IMR-90 (cell line): ENCODE data around the gene APOL3. TPM values are rescaled to one million over a fixed set of nuclear protein-coding genes. Genes with fewer than 3 reads are reported as not detected.
"Not testable (repeated sequence)": the region's sequence is repeated elsewhere in the genome, so short reads cannot be mapped to it uniquely, and the experiment has no call there.

Experiments
- ATAC-seq: fragments of 200-7000 bp; cut with Tn5 transposase; 2 replicates; pipeline ENCODE4 v1.9.1; 2020; ENCODE audit warnings: low read depth, mild to moderate bottlenecking, moderate library complexity
- BruUV-seq: library from RNA; stranded (reverse); fragments of 400-500 nt; replicated peaks from 2 replicates; lab custom pipeline; 2021; lab: Mats Ljungman, UMichigan
- CTCF ChIA-PET: fragments of 300-600 bp; formaldehyde crosslinking; extraction: SDS; loops from one replicate; lab custom pipeline; 2021; ENCODE audit warnings: antibody characterized with exemption; lab: Yijun Ruan, JAX
- POLR2A ChIA-PET: fragments of 300-600 bp; sonication (Branson Sonifier 250); formaldehyde crosslinking; loops from one replicate; lab custom pipeline; 2022; ENCODE audit warnings: antibody characterized with exemption; ENCODE audit not compliant: unreplicated experiment; lab: Charles Lee
- DNase-seq: peaks from one replicate; pipeline ENCODE4 v3.0.0; 2013
- H2AFZ ChIP-seq: replicated peaks from 2 replicates; pipeline ENCODE3; 2013; ENCODE audit warnings: low read length, mild to moderate bottlenecking; ENCODE audit not compliant: poor library complexity
- H2AK5ac ChIP-seq: 2 replicates; pipeline ENCODE4 v1.6.1; 2013; ENCODE audit warnings: low read depth, low read length, inconsistent platforms
- H2AK9ac ChIP-seq: replicated peaks from 2 replicates; pipeline ENCODE3; 2013; ENCODE audit warnings: mild to moderate bottlenecking, low read depth, low read length, moderate library complexity; ENCODE audit not compliant: poor library complexity
- H2BK120ac ChIP-seq: 2 replicates; pipeline ENCODE4 v1.6.1; 2013; ENCODE audit warnings: low read depth, low read length, inconsistent platforms
- H2BK15ac ChIP-seq: 3 replicates; pipeline ENCODE4 v1.6.1; 2013; ENCODE audit warnings: low read depth, low read length, inconsistent platforms
- H2BK20ac ChIP-seq: 2 replicates; pipeline ENCODE4 v1.6.1; 2013; ENCODE audit warnings: low read depth, mild to moderate bottlenecking, inconsistent platforms, low read length, moderate library complexity
- H2BK5ac ChIP-seq: 2 replicates; pipeline ENCODE4 v1.6.1; 2013; ENCODE audit warnings: mild to moderate bottlenecking, low read depth, low read length, inconsistent platforms; ENCODE audit not compliant: poor library complexity, severe bottlenecking
- H3K14ac ChIP-seq: replicated peaks from 2 replicates; pipeline ENCODE4 v1.6.1; 2013; ENCODE audit warnings: low read depth, low read length, inconsistent platforms
- H3K18ac ChIP-seq: 2 replicates; pipeline ENCODE4 v1.6.1; 2013; ENCODE audit warnings: low read depth, low read length, control low read depth
- H3K23ac ChIP-seq: 2 replicates; pipeline ENCODE4 v1.6.1; 2013; ENCODE audit warnings: low read depth, low read length, inconsistent platforms
- H3K27ac ChIP-seq: 2 replicates; pipeline ENCODE4 v1.5.1; 2013; ENCODE audit warnings: mild to moderate bottlenecking, control low read depth, low read length; ENCODE audit not compliant: insufficient read depth
- H3K27me3 ChIP-seq: 2 replicates; pipeline ENCODE4 v1.6.1; 2013; ENCODE audit warnings: low read length; ENCODE audit not compliant: control insufficient read depth, insufficient read depth
- H3K36me3 ChIP-seq: 2 replicates; pipeline ENCODE4 v1.6.1; 2013; ENCODE audit warnings: low read length, mixed read lengths; ENCODE audit not compliant: control insufficient read depth, insufficient read depth
- H3K4ac ChIP-seq: 2 replicates; pipeline ENCODE4 v1.6.1; 2013; ENCODE audit warnings: low read depth, low read length, inconsistent platforms
- H3K4me1 ChIP-seq: 2 replicates; pipeline ENCODE4 v1.6.1; 2013; ENCODE audit warnings: low read length, mixed read lengths; ENCODE audit not compliant: control insufficient read depth, insufficient read depth
- H3K4me2 ChIP-seq: 2 replicates; pipeline ENCODE4 v1.6.1; 2013; ENCODE audit warnings: low read depth, mild to moderate bottlenecking, control low read depth, low read length, moderate library complexity
- H3K4me3 ChIP-seq: 2 replicates; pipeline ENCODE4 v1.5.1; 2013; ENCODE audit warnings: low read depth, mild to moderate bottlenecking, control low read depth, low read length, moderate library complexity; ENCODE audit not compliant: insufficient read depth
- H3K56ac ChIP-seq: 2 replicates; pipeline ENCODE4 v1.6.1; 2013; ENCODE audit warnings: low read length, inconsistent platforms; ENCODE audit not compliant: insufficient read depth; ENCODE audit errors: extremely low read depth
- H3K79me1 ChIP-seq, 2 experiments: 2 replicates each; pipeline ENCODE4 v1.6.1; 2013; ENCODE audit warnings: low read length in 2 of 2, inconsistent platforms in 1 of 2, low read depth in 1 of 2
- H3K9ac ChIP-seq: 2 replicates; pipeline ENCODE4 v1.6.1; 2013; ENCODE audit warnings: low read depth, low read length, control low read depth
- H3K9me1 ChIP-seq: 2 replicates; pipeline ENCODE4 v1.6.1; 2013; ENCODE audit warnings: low read length, inconsistent platforms; ENCODE audit not compliant: insufficient read depth
- H3K9me3 ChIP-seq: 2 replicates; pipeline ENCODE4 v1.6.1; 2013; ENCODE audit warnings: low read length; ENCODE audit not compliant: control insufficient read depth, insufficient read depth
- H4K20me1 ChIP-seq: 2 replicates; pipeline ENCODE4 v1.6.1; 2013; ENCODE audit warnings: low read length, inconsistent platforms; ENCODE audit not compliant: insufficient read depth
- H4K5ac ChIP-seq: 2 replicates; pipeline ENCODE4 v1.6.1; 2013; ENCODE audit warnings: mild to moderate bottlenecking, low read depth, low read length, control low read depth
- H4K8ac ChIP-seq, 2 experiments: 2 replicates each; pipeline ENCODE4 v1.6.1; 2013; ENCODE audit warnings: low read depth in 2 of 2, low read length in 2 of 2, control low read depth in 1 of 2, inconsistent platforms in 1 of 2
- H4K91ac ChIP-seq: 2 replicates; pipeline ENCODE4 v1.6.1; 2013; ENCODE audit warnings: low read depth, low read length, inconsistent platforms; ENCODE audit not compliant: insufficient read depth
- FOS ChIP-seq: fragments of 150-350 bp; IDR thresholded peaks from 2 replicates; pipeline ENCODE4 v1.6.1; 2016; ENCODE audit warnings: low read depth, low read length
- RFX5 ChIP-seq: IDR thresholded peaks from 2 replicates; pipeline ENCODE4 v1.8.0; 2012; ENCODE audit warnings: low read depth, mild to moderate bottlenecking, low read length, moderate library complexity
- WGBS, 2 experiments: methylation state at CpG; one replicate each; pipeline versions ENCODE4 v1.1.5 to v1.1.7; 2013; ENCODE audit warnings: missing lambda C conversion rate in 2 of 2; ENCODE audit not compliant: insufficient read length in 1 of 2; ENCODE audit errors: extremely low coverage in 2 of 2; 5-methylcytosine and 5-hydroxymethylcytosine counted together
- dilution Hi-C: fragments of 300-500 bp; cut with HindIII; formaldehyde crosslinking; loops from one replicate; pipeline ENCODE4 v1.14.3; 2018; ENCODE audit warnings: low sequenced_read_pairs; ENCODE audit not compliant: unreplicated experiment
- in situ Hi-C: fragments of 300-500 bp; cut with MboI; formaldehyde crosslinking; loops from 3 replicates; pipeline ENCODE4 v1.14.3; 2019; ENCODE audit warnings: low sequenced_read_pairs, inconsistent platforms, mixed read lengths
- intact Hi-C: fragments of 100-400 bp; cut with micrococcal nuclease; formaldehyde crosslinking; loops from 2 replicates; pipeline ENCODE4 v1.10.0; 2022
- polyA plus RNA-seq, 3 experiments: library from polyadenylated mRNA; depleted of rRNA; stranded (reverse); fragments of >200 nt; gene quantifications; 2 replicates each; pipeline ENCODE4 v1.2.3, GENCODE V29; 2012; ENCODE audit warnings: low replicate concordance in 1 of 3
- total RNA-seq: library from RNA; depleted of rRNA; stranded (reverse); fragments of >200 nt; gene quantifications from 2 replicates; pipeline ENCODE4 v1.2.3, GENCODE V29; 2012

APOL3 gene
- total and polyA plus RNA-seq, 2 of the 4 experiments (the other 2 are of a cell fraction) = 1.4 to 2.3 TPM

DNA sequence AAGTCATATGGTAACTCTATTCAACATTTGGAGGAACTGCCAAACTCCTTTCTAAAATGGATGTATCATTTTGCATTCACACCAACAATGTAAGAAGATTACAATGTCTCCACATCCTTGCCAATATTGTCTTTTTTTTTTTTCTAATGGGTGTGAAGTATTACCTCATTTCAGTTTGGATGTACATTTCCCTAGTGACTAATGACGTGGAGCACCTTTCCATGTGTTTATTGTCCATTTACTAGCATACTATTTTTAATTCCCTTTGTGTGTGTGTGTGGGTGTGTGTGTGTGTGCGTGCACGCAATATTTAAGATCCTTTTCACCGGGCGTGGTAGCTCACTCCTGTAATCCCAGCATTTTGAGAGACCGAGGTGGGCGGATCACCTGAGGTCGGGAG, 62.7 kb downstream of the APOL3 start:
- Histone ChIP-seq H3K14ac (no peak overlapping the region), H2AFZ (no peak overlapping the region), H4K20me1 (no peaks in the 10 kb centered on the region), H2BK120ac (no peak overlapping the region), H4K91ac (no peak overlapping the region), H3K36me3 (no peaks in the 10 kb centered on the region), H3K9me3 (no peaks in the 10 kb centered on the region), H4K8ac (no peak overlapping the region), H3K9me1 (no peaks in the 10 kb centered on the region), H2AK5ac (no peak overlapping the region), H3K18ac (no peak overlapping the region), H3K4me2 (no peak overlapping the region), H3K9ac (no peak overlapping the region), H2BK20ac (no peak overlapping the region), H3K23ac (no peak overlapping the region), H3K4me3 (no peak overlapping the region), H3K4me1 (no peaks in the 10 kb centered on the region), H3K27ac (no peak overlapping the region), H2BK5ac (no peak overlapping the region), H3K79me1 (no peaks in the 10 kb centered on the region), H3K56ac (no peak overlapping the region), H2BK15ac (no peak overlapping the region), H3K4ac (no peak overlapping the region), H2AK9ac (no peak overlapping the region), H4K5ac (no peak overlapping the region), H3K27me3 (no peaks in the 10 kb centered on the region; the same call in 1 of the 2 replicates)
- intact Hi-C loops = no loop called here
- ATAC-seq (no peak), DNase-seq (no peak)
- no TSS peak for BruUV-seq
- TF ChIP-seq RFX5 (peak; percentile 67; the same call in 1 of the 2 replicates), FOS (no peak)
- POLR2A ChIA-PET = no interaction called here
- dilution Hi-C loops = no loop called here
- in situ Hi-C loops = no loop called here
- WGBS, 2 experiments = no CpG with 5 or more reads among the region's 8 CpGs
- CTCF ChIA-PET = no interaction called here

DNA sequence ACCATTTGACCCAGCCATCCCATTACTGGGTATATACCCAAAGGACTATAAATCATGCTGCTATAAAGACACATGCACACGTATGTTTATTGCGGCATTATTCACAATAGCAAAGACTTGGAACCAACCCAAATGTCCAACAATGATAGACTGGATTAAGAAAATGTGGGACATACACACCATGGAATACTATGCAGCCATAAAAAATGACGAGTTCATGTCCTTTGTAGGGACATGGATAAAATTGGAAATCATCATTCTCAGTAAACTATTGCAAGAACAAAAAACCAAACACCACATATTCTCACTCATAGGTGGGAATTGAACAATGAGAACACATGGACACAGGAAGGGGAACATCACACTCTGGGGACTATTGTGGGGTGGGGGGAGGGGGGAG, 69.8 kb downstream of the APOL3 start:
- H3K18ac ChIP-seq, H2BK15ac ChIP-seq, H3K23ac ChIP-seq, H4K20me1 ChIP-seq, H3K4ac ChIP-seq, H4K8ac ChIP-seq, intact Hi-C loops, H2BK120ac ChIP-seq, H3K56ac ChIP-seq, H4K91ac ChIP-seq, H3K9me3 ChIP-seq, H3K27me3 ChIP-seq, H2BK5ac ChIP-seq, H3K36me3 ChIP-seq, CTCF ChIA-PET, DNase-seq, H3K79me1 ChIP-seq, dilution Hi-C loops, H3K4me1 ChIP-seq, H2AK9ac ChIP-seq, in situ Hi-C loops, H3K27ac ChIP-seq, BruUV-seq, H2AFZ ChIP-seq, H3K9ac ChIP-seq, H3K14ac ChIP-seq, POLR2A ChIA-PET, H4K5ac ChIP-seq, H3K4me2 ChIP-seq, H2AK5ac ChIP-seq, H3K4me3 ChIP-seq, H2BK20ac ChIP-seq, ATAC-seq, H3K9me1 ChIP-seq: not testable (repeated sequence)
- WGBS, 2 experiments = no CpG with 5 or more reads among the region's 3 CpGs
